HG02973 (cell line): ENCODE results near the gene HOXC11.

Source experiments
- ATAC-seq: cut with Tn5 transposase; IDR thresholded peaks from one replicate; pipeline ENCODE4 v1.9.1; 2021; ENCODE audit warnings: moderate library complexity; ENCODE audit not compliant: unreplicated experiment

HOXC11 gene

GRCh38 chr12:53956251-53956887 lies 16.6 kb upstream of the HOXC11 start:
- ATAC-seq, result no peak

GRCh38 chr12:53956914-53957536 lies 15.9 kb upstream of the HOXC11 start:
- no peak for ATAC-seq

GRCh38 chr12:53958128-53958527 lies 14.8 kb upstream of the HOXC11 start:
- ATAC-seq, result no peak

GRCh38 chr12:53959314-53959713 lies 13.6 kb upstream of the HOXC11 start:
- ATAC-seq, result no peak

- ATAC-seq, result no peak
Observed at GRCh38 chr12:53960187-53961024, 12.5 kb upstream of the HOXC11 start.

- ATAC-seq, result no peak
Observed at GRCh38 chr12:53961025-53961761, 11.7 kb upstream of the HOXC11 start.

- ATAC-seq, result no peak
Observed at GRCh38 chr12:53963005-53963404, 9.9 kb upstream of the HOXC11 start.

GRCh38 chr12:53963434-53964314 lies 9.3 kb upstream of the HOXC11 start:
- ATAC-seq, result no peak

GRCh38 chr12:53964315-53964713 lies 8.6 kb upstream of the HOXC11 start:
- no peak for ATAC-seq

- no peak for ATAC-seq
Observed at GRCh38 chr12:53965281-53966084, 7.4 kb upstream of the HOXC11 start.

GRCh38 chr12:53966085-53966384 lies 6.9 kb upstream of the HOXC11 start:
- ATAC-seq, result no peak

GRCh38 chr12:53966385-53967133 lies 6.4 kb upstream of the HOXC11 start:
- ATAC-seq, result no peak

GRCh38 chr12:53967421-53967925 lies 5.5 kb upstream of the HOXC11 start:
- ATAC-seq, result no peak

- no peak for ATAC-seq
Observed at GRCh38 chr12:53968214-53969127, 4.5 kb upstream of the HOXC11 start.

- ATAC-seq, result no peak
Observed at GRCh38 chr12:53969588-53970259, 3.2 kb upstream of the HOXC11 start.

GRCh38 chr12:53970451-53970850 lies 2.5 kb upstream of the HOXC11 start:
- no peak for ATAC-seq

- ATAC-seq, result no peak
Observed at GRCh38 chr12:53971129-53971528, 1.8 kb upstream of the HOXC11 start.
